ENCODE results near the gene CDK14. TPM values are rescaled to one million over a fixed set of nuclear protein-coding genes. Genes with fewer than 3 reads are reported as not detected.

CDK14 gene
- total RNA-seq, 4 donors from 2014 or later: 22.2 to 36.3 (median 28.6) TPM

DNA sequence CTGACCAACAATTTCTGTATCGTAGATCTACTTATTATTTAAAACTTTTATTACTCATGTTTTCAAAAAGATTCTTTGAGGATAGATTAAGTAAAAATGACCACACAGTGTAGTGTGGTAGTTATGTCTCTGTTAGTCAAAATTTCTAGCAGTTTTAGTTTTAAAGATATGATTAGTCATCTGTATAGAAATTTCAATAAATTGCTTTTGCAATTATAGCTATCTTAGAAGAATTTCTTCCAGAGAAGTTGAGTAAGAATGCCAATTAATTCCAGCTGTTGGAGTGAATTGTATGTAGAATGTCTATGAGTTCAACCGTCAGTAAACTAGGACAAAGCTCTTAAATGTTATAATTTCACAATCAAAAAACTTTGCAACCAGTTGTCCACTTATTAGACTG is 229.7 kb downstream of the CDK14 start:
- TF ChIP-seq EP300 (IDR thresholded peaks at IDR 0.05): no peak
- no peak for TF ChIP-seq POLR2A (IDR thresholded peaks at IDR 0.05)
- TF ChIP-seq, protein P1, sequence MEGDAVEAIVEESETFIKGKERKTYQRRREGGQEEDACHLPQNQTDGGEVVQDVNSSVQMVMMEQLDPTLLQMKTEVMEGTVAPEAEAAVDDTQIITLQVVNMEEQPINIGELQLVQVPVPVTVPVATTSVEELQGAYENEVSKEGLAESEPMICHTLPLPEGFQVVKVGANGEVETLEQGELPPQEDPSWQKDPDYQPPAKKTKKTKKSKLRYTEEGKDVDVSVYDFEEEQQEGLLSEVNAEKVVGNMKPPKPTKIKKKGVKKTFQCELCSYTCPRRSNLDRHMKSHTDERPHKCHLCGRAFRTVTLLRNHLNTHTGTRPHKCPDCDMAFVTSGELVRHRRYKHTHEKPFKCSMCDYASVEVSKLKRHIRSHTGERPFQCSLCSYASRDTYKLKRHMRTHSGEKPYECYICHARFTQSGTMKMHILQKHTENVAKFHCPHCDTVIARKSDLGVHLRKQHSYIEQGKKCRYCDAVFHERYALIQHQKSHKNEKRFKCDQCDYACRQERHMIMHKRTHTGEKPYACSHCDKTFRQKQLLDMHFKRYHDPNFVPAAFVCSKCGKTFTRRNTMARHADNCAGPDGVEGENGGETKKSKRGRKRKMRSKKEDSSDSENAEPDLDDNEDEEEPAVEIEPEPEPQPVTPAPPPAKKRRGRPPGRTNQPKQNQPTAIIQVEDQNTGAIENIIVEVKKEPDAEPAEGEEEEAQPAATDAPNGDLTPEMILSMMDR (IDR thresholded peaks at IDR 0.05): no peak
- Histone ChIP-seq H3K4me3 (no peak overlapping the region), H3K36me3 (no peaks in the 10 kb centered on the region), H3K9me3 (peaks cover 0 to 8% (median 0%) of the 10 kb centered on the region in 4 donors), H3K27ac (peak overlapping the region in 1 of 4 donors; percentile 23), H3K4me1 (peaks cover 0 to 21% (median 0%) of the 10 kb centered on the region in 4 donors), H3K27me3 (no peaks in the 10 kb centered on the region)
- no peak for DNase-seq (ENCODE audit: low spot score in 2 of 2)
- 58 to 64% methylated on average over 2 of the region's 2 CpGs for WGBS, 2 donors

DNA sequence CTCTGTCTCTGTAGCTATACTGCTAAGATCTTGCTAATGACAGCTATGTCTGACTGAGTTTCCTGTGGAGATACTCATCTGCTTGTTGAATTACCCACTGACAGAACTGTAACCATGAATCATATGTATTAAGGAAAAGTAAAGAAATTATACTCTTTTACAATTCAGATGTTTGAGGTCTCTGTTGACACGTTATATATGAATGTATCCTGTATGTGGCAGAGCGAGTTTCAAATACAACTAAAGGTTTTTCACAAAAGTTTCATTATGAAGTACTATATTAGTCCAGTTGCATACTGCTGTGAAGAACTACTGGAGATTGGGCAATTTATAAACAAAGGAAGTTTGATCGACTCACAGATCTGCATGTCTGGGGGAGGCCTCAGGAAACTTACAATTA is 232.5 kb downstream of the CDK14 start:
- 93 to 99% methylated on average over 3 of the region's 3 CpGs for WGBS, 2 donors
- no peaks in the 10 kb centered on the region for H3K36me3 ChIP-seq
- peaks cover 0 to 14% (median 0%) of the 10 kb centered on the region in 4 donors for H3K4me1 ChIP-seq

DNA sequence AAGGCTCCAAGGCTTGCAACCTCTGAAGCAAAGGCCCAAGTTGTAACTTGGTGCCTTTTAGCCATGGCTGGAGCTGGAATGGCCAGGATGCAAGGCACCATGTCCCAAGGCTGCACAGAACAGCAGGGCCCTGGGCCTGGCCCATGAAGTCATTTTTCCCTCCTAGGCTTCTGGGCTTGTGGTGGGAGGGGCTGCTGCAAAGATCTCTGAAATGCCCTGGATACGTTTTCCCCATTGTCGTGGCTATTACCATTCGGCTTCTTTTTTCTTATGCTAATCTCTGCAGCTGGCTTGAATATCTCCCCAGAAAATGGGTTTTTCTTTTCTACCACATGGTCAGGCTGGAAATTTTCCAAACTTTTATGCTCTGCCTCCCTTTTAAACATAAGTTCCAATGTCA is 234.2 kb downstream of the CDK14 start:
- 83 to 90% methylated on average over 3 of the region's 3 CpGs for WGBS, 2 donors
- Histone ChIP-seq H3K27ac (no peak overlapping the region), H3K36me3 (no peaks in the 10 kb centered on the region), H3K4me3 (no peak overlapping the region), H3K9me3 (peaks cover 0 to 8% (median 0%) of the 10 kb centered on the region in 4 donors), H3K4me1 (peaks cover 0 to 9% (median 0%) of the 10 kb centered on the region in 4 donors), H3K27me3 (no peaks in the 10 kb centered on the region)
- no peak for TF ChIP-seq POLR2A (IDR thresholded peaks at IDR 0.05)
- TF ChIP-seq, protein P1 (IDR thresholded peaks at IDR 0.05): no peak
- no peak for TF ChIP-seq EP300 (IDR thresholded peaks at IDR 0.05)
- no peak for DNase-seq (ENCODE audit: low spot score in 2 of 2)

More for the DNA sequence above, 232.5 kb downstream of the CDK14 start:
- no peak for TF ChIP-seq POLR2A (IDR thresholded peaks at IDR 0.05)
- TF ChIP-seq, protein P1 (IDR thresholded peaks at IDR 0.05): no peak
- TF ChIP-seq EP300 (IDR thresholded peaks at IDR 0.05): no peak
- Histone ChIP-seq H3K9me3 (peaks cover 0 to 8% (median 0%) of the 10 kb centered on the region in 4 donors), H3K27me3 (no peaks in the 10 kb centered on the region), H3K27ac (no peak overlapping the region), H3K4me3 (no peak overlapping the region)
- DNase-seq (ENCODE audit: low spot score in 2 of 2): no peak

DNA sequence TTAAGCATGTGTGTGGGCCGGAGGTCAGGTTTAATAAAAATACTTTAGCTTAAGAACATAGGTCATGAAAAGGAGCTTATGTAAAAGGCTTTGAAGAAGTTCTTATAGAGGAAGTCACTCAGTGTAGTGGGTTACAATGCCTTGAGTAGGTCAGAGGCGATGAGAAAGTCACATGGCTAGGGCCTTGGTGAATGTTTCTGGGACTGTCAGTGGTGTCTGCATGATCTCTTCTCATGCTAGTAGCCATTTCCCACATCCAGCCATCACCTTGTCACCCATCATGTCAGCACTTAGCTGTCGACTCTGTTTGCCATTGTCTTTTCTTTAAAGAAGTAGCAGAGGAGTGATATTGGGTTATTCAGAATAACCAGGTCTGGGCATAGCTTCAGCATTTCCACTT is 236.6 kb downstream of the CDK14 start:
- no peaks in the 10 kb centered on the region for H3K4me1 ChIP-seq
- WGBS, 2 donors: 91 to 96% methylated on average over 3 of the region's 3 CpGs

DNA sequence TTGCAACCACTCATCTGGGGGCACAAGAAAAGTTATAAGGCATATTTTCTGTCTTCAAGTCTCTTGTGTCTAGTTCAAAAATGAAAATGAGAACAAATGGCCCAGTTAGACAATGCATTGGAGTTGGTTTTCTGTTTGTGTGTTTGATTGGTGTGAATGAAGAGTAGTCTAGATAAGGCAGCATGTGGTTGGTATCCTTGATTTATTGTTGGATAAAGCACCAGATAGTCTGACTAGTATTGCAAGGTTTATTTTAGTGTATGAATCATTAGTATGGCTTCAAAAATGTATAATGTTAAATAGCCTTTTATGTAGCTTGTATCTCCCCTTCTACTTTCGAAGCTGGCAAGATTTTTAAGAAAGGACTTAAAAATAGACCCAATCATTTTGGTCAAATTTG is 237.3 kb downstream of the CDK14 start:
- H3K9me3 ChIP-seq: peaks cover 0 to 14% (median 0%) of the 10 kb centered on the region in 4 donors
- no peaks in the 10 kb centered on the region for H3K4me1 ChIP-seq
- no peak overlapping the region for H3K4me3 ChIP-seq
- no peak for DNase-seq (ENCODE audit: low spot score in 2 of 2)
- no peak overlapping the region for H3K27ac ChIP-seq
- no peak for TF ChIP-seq POLR2A (IDR thresholded peaks at IDR 0.05)
- TF ChIP-seq, protein P1 (IDR thresholded peaks at IDR 0.05): no peak
- no peak for TF ChIP-seq EP300 (IDR thresholded peaks at IDR 0.05)
- no peaks in the 10 kb centered on the region for H3K36me3 ChIP-seq
- H3K27me3 ChIP-seq: no peaks in the 10 kb centered on the region
- WGBS, 2 donors: 94 to 95% methylated on average over 1 of the region's 1 CpG

More for the DNA sequence above, 236.6 kb downstream of the CDK14 start:
- Histone ChIP-seq H3K27ac (no peak overlapping the region), H3K9me3 (peaks cover 0 to 10% (median 0%) of the 10 kb centered on the region in 4 donors), H3K36me3 (no peaks in the 10 kb centered on the region), H3K27me3 (no peaks in the 10 kb centered on the region), H3K4me3 (no peak overlapping the region)
- DNase-seq (ENCODE audit: low spot score in 2 of 2): no peak
- TF ChIP-seq, protein P1 (IDR thresholded peaks at IDR 0.05): no peak
- no peak for TF ChIP-seq EP300 (IDR thresholded peaks at IDR 0.05)
- no peak for TF ChIP-seq POLR2A (IDR thresholded peaks at IDR 0.05)
